Hepatic stellate cell (primary cell): ENCODE data around the gene TNFRSF1A.
A peak's percentile ranks its signal among the peaks of the same experiment; 100 is the strongest.

Experiments used
- DNase-seq: peaks from one replicate; pipeline ENCODE4 v3.0.0; 2011; ENCODE audit warnings: low spot score

Gene TNFRSF1A

GRCh38 chr12:6323340-6323994 is 18.4 kb downstream of the TNFRSF1A start:
- peak; percentile 94 for DNase-seq

DNA sequence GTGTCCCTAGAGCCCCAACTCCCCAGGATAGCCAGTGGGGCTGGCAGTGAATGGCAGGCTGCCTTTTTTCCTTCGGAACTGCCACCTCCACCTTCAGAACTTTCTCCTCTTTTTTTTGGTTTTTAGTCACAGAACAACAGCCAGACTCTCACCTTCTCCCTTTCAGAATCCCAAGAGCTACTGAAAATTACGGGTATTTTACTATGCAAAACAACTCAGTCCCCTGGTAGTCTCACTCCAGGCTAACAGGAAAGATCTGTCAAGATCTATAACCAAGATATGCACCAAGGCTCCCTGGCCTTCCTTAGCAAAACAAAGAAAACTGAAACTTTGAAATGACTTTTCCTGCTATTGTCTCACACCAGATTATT is 18.9 kb downstream of the TNFRSF1A start:
- DNase-seq, result no peak

DNA sequence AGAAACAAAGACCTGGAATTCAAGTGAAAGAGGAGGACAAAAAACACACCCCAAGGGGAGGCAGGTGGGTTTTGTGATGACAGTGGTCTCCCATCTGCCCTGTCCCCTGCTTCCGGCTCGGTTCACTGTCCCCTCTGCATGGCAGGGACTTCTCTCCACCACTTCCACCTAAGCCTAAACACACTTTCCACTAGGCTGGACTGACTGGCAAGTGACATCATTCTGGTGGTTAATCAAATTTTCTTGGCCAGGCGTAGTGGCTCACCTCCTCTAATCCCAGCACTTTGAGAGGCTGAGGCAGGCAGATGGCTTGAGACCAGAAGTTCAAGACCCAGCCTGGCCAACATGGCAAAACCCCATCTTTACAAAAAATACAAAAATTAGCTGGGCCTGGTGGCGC is 19.5 kb downstream of the TNFRSF1A start:
- no peak for DNase-seq

DNA sequence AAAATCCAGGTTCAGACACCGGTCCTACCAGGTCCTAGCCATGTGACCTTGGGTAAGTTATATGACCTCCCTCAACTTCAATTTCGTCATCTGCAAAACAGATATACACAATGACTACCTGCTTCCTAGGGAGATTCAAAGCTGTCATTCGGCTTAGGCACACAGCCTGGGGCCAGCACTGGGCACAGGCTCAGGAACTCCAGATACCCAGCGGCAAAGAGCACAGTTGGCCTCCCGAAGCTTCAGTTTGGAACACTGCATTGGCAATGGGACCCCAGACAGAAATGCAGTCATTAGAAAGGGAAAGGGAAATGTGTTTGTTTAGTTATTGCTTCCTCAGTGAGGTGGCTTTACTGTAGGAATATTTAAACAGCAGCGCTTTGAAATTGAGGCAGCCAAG is 20.0 kb downstream of the TNFRSF1A start:
- no peak for DNase-seq

DNA sequence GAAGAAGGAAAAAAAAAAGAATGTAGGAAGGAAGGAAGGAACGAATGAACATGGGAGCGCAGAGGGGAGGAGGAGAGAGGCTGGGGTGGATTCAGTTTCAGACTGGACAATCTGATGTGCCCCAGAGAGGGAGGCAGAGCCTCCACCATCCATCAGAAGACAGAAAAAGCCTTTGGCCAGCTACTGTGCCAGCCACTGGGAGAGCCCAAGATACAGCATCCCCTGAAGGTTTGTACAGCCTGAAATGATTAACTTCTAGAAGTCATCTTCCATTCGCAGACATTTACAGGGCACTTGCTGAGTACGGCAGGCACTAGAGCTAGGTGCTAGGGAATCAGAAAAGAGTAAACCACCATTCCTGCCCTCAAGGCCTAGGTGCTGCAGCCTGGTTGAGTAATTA is 22.4 kb downstream of the TNFRSF1A start:
- DNase-seq, result no peak

- DNase-seq, result no peak
These were observed 23.4 kb downstream of the TNFRSF1A start for GRCh38 chr12:6318440-6318879.

DNA sequence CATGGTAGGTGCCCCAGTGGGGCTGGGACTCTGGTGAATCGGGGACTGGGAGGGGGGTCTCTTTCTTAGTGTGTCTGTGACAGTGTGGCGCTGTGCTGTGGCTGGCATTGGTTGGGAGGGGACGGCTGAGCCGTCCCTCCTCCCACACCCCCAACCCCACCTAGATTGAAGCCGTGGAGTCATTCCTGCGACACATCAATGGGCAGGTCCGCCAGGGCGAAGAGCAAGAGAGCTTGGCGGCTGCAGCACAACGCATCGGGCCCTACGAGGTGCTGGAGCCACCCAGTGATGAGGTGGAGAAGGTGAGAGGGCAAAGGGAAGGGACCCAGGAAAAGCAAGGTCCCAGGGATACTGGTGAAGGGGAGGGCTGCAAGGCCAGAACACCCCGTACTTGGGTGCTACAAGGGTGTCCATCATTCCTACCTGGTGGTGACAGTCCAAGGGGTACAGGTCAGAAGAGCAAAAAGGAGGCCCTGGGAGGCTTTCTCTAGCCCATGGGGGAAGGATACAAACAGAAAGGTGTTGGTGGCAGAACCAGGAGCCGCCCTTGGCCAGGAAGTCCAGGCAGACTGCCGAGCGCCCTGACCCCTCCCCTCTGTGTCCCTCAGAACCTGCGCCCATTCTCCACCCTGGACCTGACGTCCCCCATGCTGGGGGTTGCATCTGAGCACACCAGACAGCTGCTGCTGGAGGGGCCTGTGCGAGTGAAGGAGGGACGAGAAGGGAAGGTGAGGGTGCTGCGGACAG is 24.0 kb downstream of the TNFRSF1A start:
- no peak for DNase-seq

DNA sequence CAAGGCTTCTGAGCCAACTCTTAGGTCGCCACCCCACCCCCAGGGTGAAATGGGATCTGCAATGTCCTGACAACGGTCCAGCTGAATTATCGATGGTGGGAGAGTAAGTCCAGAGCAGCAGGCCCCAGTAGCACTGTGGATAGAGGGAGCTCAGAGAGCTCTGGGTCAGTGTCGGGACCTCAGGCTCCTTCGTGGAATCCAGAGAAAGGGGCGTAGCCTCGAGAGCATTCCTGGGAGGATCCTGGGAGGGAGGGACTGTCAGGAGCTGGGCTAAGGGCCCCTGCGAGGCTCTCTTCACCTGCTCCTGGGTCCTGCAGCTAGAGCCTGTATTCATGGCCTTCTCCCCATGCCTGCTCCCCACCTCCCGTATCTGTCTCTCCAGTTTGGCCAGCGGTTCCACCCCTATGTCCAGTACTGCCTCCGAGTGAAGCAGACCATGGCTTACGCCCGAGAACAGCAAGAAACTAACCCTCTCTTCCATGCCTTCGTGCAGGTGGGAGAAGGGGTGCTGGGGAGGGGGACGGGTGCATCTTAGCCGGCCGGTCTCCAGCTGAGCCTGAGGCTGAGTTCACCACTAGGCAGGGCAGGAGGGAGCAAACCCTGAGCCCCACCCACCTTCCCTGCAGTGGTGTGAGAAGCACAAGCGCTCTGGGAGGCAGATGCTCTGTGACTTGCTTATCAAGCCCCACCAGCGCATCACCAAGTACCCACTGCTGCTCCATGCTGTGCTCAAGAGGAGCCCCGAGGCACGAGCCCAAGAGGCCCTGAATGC is 24.8 kb downstream of the TNFRSF1A start:
- no peak for DNase-seq

- DNase-seq, result no peak
These were observed 25.9 kb downstream of the TNFRSF1A start for GRCh38 chr12:6315704-6316597.

GRCh38 chr12:6315184-6315583 is 26.7 kb downstream of the TNFRSF1A start:
- no peak for DNase-seq

DNA sequence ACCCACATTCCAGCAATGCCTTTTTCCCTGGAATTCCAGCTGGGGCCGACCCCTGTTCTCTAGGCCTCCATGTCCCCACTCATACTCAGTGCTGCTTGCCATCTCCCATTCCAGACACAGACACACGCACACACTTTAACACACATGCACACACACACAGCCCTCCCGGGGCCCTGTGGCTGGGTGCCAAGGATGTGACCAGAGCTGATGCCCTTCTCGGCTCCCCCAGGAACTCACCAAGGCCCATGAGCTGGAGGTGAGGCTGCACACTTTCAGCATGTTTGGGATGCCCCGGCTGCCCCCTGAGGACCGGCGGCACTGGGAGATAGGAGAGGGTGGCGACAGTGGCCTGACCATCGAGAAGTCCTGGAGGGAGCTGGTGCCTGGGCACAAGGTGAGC is 27.1 kb downstream of the TNFRSF1A start:
- no peak for DNase-seq

DNA sequence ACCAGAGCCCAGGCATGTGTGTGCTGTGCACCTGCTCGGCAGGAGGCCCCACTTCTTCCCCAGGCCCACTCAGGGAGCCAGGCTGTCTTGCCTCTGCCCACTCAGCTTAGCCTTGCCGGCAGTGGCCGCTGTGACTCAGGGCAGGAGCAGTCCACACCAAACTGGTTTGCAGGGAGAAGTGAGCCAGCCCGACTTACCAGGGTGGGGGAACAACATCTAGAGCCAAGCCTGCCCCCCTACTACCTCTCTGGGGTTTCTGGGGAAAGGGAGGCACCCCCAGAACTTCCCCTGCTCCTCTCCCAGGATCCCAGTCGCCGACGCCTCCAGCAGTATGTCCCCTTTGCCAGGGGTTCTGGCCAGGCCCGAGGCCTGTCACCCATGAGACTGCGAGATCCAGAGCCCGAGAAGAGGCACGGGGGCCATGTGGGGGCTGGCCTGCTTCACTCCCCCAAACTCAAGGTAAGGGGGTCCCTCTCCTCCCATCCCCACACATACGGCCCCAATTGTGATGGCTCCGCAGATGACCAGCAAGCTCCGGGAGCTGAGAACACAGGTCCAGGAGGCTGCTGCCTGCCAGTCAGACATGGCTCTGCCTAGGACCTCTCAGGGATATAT is 28.4 kb downstream of the TNFRSF1A start:
- DNase-seq, result no peak

DNA sequence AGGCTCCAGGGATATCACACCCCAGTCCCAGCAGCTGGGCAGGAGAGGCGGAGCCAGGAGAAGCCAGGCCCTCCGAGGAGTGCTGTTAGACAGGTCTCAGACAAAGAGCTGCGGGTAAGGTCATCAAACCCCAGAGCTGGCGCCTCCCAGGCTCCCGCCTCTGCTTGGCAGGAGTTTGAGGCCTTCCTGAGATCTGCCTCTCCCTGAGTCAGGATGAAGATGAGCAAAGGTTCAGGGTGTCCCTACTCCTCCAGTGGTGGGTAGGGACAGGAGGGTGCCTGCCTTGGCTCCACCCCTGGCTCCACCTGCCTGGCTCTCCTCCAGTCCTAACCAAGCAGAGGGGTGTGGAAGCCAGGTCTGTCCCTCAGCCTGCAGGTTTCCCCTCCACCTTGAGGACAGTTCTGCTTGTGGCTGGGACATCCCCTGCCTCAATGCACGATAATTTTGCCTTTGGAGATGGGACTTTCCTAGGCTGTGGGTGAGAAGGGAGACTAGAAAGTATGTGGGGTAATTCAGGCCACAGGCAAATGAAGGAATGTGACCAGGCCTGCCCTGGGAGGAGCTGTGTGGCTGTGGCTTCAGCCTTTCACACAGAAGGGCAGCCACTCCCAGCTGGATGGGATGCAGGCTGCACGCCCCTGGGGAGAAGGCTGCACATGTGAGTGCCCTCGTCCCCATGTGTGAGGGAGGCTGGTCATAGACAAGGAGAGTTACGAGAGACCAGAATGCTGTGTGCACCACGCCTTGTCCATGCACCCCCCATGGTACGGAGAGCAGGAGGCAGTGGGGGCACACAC is 29.1 kb downstream of the TNFRSF1A start:
- peak; percentile 75 for DNase-seq

GRCh38 chr12:6311822-6312528 is 29.9 kb downstream of the TNFRSF1A start:
- no peak for DNase-seq

- no peak for DNase-seq
These were observed 30.9 kb downstream of the TNFRSF1A start for GRCh38 chr12:6310771-6311610.

- no peak for DNase-seq
These were observed 34.3 kb downstream of the TNFRSF1A start for GRCh38 chr12:6307529-6307928.

- DNase-seq, result no peak
These were observed 35.2 kb downstream of the TNFRSF1A start for GRCh38 chr12:6306599-6307220.

DNA sequence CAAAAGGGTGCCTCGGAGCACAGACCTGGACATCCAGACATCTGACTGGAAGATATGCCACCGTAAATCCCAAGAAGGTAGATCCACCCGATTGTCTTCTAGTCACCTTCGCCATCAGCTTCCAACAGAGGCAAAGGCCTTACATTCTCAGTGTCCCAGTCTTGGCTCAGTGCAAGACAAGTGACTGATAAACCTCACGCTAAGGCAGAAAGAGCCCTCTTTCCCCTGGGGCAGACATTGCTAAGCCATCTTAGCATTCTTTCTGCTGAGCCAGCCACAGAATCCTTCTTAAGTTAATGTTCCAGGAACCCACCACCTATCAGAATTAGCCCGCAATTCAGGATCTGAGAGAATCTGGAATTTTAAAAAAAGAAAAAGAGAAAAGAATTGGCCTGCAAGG is 35.7 kb downstream of the TNFRSF1A start:
- DNase-seq, result no peak

DNA sequence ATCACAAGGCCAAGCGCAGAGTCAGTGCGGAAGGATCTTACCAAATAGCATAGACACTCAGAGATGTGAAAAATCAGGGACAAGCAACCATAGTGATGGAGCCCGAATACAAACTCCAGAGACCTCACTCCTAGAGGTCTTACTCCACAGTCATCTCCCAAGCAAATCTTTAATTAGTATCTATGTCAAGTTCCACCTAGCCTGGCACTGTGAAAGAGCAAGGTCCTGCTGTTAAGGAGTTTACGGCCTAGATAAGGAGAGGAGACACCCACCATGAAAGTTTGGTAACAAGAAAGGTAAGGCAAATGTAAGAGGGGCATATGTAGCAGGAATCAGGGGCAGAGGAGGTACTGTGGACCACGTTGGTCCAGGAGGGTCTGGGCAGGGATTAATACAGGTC is 38.8 kb downstream of the TNFRSF1A start:
- DNase-seq, result no peak
